Urinary bladder (tissue), 4 donors: Measurements from ENCODE around the gene SLC40A1. TPM values are rescaled to one million over a fixed set of nuclear protein-coding genes. Genes with fewer than 3 reads are reported as not detected.
A peak's percentile ranks its signal among the peaks of the same experiment; 100 is the strongest.

Experiments
- DNase-seq: peaks from one replicate; pipeline ENCODE4 v3.0.0-alpha.2; 2015; ENCODE audit errors: extremely low spot score
- H3K27ac ChIP-seq: one replicate; pipeline ENCODE4 v1.5.1; 2013; ENCODE audit warnings: low read depth, mild to moderate bottlenecking, moderate library complexity
- H3K36me3 ChIP-seq: one replicate; pipeline ENCODE4 v1.6.1; 2013; ENCODE audit warnings: mild to moderate bottlenecking, moderate library complexity; ENCODE audit not compliant: insufficient read depth
- H3K4me1 ChIP-seq: one replicate; pipeline ENCODE4 v1.6.1; 2013; ENCODE audit warnings: mild to moderate bottlenecking, moderate library complexity; ENCODE audit not compliant: insufficient read depth
- H3K4me3 ChIP-seq: one replicate; pipeline ENCODE4 v1.5.1; 2013; ENCODE audit warnings: low read depth, low read length
- WGBS: extraction: QIAGEN DNeasy Blood & Tissue Kit; methylation state at CpG from one replicate; pipeline ENCODE4 v1.1.7; 2013; 5-methylcytosine and 5-hydroxymethylcytosine counted together
- polyA plus RNA-seq: library from polyadenylated mRNA; stranded (reverse); fragments of 200-250 nt; gene quantifications from one replicate; pipeline ENCODE4 v1.2.3, GENCODE V29; 2013
- total RNA-seq: library from RNA; depleted of rRNA; stranded (reverse); fragments of >200 nt; gene quantifications from one replicate; pipeline ENCODE4 v1.2.3, GENCODE V29; 2014
- donor health status: healthy with polysubstance abuse.
- donor health status: healthy.

The SLC40A1 gene
- total and polyA plus RNA-seq, 2 donors = 33.5 to 151 TPM

DNA sequence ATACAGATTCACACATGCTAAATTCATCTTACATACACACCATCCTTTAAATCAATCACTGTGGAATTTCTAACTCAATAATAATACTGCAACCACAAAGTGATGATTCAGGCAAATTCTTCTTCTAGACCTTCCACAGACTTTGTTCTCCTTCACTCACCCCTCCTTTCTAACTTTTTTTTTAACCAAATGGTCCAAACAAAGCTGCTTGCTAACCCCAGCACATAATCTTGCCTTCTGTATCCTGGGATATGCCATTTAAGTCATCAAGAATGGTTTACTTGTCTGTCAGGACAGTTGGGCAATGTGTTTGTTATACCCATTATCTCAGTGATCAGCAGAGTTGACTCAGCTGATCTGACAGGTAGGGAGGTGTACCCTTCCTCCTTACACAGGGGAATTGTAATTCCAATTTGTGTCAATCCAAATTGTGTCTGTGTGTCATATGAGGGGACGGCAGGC lies 10.0 kb downstream of the SLC40A1 start:
- Histone ChIP-seq H3K4me1 (peaks cover 2% of the 10 kb centered on the region), H3K36me3 (peaks cover 7% of the 10 kb centered on the region), H3K4me3 (no peak overlapping the region), H3K27ac (no peak overlapping the region)
- 89% methylated on average over 1 of the region's 1 CpG for WGBS
- DNase-seq = no peak

DNA sequence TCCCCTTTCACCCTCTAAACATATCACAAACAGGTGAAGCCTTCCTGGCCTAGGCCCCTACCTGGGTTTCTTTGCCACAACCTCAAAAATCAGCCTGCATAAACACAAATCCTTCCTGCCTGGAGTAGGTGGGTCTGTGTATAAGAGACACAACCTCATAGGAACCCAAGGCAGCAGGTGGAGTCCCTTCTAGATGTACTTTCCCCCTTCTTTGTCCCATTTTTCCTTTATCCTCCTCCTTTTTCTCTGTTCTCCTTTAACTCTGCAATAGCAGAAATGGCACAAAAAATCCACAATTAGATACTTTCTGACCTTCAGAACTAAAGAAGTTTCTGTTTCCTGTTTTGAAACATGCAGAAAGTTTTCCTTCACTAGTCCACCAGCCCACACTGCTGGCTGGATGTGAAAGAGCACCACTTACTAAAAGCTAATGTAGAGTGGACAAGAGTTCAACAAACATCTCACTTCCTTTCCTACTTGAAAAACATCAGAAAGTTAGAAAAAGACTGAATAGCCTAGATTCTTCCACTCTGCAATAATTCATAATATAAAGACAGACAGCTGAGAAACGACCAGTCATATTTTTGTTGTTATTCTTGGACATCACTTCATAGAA lies 11.2 kb downstream of the SLC40A1 start:
- Histone ChIP-seq H3K36me3 (peaks cover 9% of the 10 kb centered on the region), H3K4me3 (no peak overlapping the region), H3K27ac (no peak overlapping the region), H3K4me1 (no peaks in the 10 kb centered on the region)
- no peak for DNase-seq
- WGBS = 31% methylated on average over 1 of the region's 1 CpG

DNA sequence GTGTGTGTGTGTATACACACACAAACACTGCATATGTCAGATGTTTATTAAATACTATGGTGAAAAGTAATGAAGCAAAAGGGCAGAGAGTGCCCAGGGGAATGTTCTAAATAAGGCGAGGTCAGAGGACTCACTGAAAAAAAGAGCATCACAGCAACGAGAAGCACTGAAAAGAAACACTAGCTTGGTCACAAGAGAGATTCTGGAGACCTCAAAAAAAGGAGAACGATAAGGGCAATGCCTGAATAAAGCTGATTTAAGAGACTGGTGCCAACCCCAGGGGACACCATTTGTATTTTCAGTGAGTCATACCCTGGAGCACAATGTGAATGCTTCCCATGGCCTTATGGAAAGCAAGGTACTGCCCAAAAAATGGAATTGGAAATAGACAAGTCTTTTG lies 14.5 kb downstream of the SLC40A1 start:
- Histone ChIP-seq H3K36me3 (peaks cover 6% of the 10 kb centered on the region), H3K4me3 (no peak overlapping the region), H3K4me1 (no peaks in the 10 kb centered on the region), H3K27ac (no peak overlapping the region)
- no peak for DNase-seq
- WGBS = 64% methylated on average over 3 of the region's 3 CpGs

DNA sequence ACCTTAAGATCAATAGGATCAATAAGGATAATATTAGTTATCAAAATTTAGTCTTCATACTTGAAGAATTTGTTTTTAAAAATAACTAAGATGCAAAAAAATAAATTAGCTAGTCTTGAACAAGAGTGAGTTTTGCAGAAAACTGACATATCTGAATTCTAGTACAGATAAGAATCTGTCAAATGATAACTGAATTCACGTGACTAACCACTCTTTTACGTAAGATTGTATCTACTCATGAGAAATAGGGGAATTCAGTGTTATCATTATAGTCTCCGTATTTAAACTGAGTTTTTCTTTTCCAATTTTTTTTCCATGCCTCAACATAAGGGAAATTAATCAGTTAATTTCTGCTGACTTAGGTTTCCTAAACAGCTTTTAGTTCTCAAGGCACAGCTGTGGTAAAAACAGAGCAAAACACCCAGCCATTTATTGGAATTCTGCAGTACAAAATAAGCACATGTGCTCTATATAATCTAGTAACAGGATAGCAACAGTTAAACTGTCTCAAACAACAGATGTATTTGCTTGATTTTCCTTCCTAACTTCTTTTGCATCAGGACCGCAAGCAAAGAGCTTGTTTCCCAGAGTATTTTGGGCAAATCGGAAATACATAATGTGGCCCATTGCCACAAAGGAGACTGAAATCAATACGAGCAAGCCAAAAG lies 19.1 kb downstream of the SLC40A1 start:
- Histone ChIP-seq H3K4me3 (no peak overlapping the region), H3K36me3 (peaks cover 4% of the 10 kb centered on the region), H3K4me1 (no peaks in the 10 kb centered on the region), H3K27ac (no peak overlapping the region)
- DNase-seq = peak; percentile 60
- WGBS = 32% methylated on average over 6 of the region's 6 CpGs

DNA sequence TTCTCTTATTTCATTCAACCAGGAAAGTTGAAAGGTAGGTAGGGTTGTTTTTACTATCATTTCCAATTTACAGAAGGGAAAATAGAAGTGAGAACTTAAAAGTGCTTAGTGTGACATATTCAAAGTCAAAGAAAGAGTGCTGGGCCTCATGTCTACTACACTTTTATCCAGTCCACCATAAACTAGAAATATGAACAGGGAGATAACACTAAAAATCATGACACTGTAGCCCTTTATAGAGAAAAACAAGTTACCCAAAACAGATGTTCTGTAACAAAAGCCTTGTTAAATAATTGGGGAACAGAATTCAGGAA lies 20.4 kb downstream of the SLC40A1 start:
- Histone ChIP-seq H3K4me3 (no peak overlapping the region), H3K4me1 (no peaks in the 10 kb centered on the region), H3K36me3 (peaks cover 4% of the 10 kb centered on the region), H3K27ac (no peak overlapping the region)
- DNase-seq = no peak

DNA sequence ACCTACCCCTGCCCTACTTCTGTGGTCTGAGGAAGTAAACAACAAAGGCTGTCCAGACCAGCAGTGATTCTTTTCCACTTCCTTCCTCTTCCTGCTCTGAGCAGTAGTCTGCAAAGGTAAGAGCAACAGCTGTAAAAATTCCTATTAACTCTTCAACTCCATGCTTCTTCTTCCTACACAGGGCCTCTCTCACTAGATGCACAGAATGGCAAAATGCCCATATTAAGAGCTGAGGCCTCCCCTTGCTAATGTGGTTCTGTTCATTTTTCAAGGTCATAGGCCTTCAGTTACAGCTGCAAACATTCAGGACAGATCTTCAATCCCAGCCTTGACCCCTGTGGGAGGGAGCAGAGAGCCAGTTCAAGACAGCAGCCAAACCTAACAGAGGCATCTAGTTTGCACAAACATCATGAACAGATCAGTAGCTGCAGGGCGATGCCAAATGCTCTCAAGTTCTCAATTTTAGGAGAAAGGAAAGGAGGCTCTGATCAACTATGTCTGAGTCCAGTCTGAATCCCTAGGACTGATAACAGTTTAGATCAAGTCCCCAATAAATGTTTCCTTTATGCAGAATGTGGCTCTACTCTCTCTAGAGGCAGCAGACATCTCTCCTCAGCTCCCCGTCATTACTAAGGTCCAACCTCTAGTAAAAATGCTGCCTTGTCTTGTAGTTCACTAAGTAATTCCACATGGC lies 20.9 kb downstream of the SLC40A1 start:
- no peak overlapping the region for H3K27ac ChIP-seq
- peak; percentile 87 for DNase-seq
- H3K4me3 ChIP-seq = no peak overlapping the region
- 45% methylated on average over 2 of the region's 2 CpGs for WGBS
- H3K4me1 ChIP-seq = no peaks in the 10 kb centered on the region
- peaks cover 1% of the 10 kb centered on the region for H3K36me3 ChIP-seq

DNA sequence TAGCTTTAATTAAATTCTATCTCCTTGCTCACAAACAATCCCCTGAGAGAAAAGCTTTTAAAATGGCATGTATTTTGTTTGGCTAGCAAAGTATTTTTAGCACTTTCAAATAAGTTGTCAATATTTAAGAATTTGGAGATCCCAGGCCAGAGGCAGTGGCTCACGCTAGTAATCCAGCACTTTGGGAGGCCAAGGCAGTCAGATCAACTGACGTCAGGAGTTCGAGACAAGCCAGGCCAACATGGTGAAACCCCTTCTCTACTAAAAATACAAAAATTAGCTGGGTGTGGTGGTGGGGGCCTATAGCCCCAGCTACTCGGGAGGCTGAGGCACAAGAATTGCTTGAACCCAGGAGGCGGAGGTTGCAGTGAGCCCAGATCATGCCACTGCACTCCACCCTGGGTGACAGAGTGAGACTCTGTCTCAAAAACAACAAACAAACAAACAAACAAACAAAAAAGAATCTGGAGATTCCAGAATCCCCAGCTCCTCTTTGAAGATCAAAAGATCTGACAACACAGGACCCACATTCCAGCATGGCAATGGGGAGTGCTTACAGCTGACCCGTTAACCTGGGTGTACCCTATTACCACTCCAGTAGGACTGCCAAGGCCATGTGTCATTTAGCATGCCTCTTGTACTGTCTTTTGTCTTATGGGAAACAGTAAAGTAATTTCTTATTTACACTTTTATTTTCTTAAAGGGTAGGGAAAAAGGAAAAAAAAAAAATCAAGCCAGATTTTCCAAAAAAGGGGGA lies 21.9 kb downstream of the SLC40A1 start:
- H3K27ac ChIP-seq = no peak overlapping the region

DNA sequence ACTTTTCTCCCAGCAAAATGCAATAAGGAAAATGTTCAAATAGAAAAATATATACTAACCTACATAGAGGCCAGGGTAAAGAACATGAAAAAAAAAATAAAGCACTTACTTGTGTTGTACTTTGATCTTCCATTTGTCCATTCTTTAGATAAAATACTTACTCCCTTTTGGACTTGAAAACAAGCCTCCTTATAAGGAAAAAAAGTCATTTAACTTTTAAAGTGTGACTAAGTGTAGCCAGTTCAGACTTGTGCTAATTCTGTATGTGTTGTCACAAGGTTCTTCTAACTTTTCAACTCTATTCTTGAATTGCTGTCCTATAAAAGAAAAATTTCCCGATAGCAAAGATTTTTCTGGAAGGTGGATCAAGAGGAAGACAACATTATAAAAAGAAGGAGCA lies 23.2 kb downstream of the SLC40A1 start:
- no peaks in the 10 kb centered on the region for H3K36me3 ChIP-seq
- no peaks in the 10 kb centered on the region for H3K4me1 ChIP-seq
- H3K27ac ChIP-seq = no peak overlapping the region
- WGBS = 41% methylated on average over 1 of the region's 1 CpG
- H3K4me3 ChIP-seq = no peak overlapping the region
- DNase-seq = no peak

More for the DNA sequence above, 21.9 kb downstream of the SLC40A1 start:
- no peak for DNase-seq
- no peak overlapping the region for H3K4me3 ChIP-seq
- H3K36me3 ChIP-seq = no peaks in the 10 kb centered on the region
- H3K4me1 ChIP-seq = no peaks in the 10 kb centered on the region
- 86% methylated on average over 6 of the region's 6 CpGs for WGBS

DNA sequence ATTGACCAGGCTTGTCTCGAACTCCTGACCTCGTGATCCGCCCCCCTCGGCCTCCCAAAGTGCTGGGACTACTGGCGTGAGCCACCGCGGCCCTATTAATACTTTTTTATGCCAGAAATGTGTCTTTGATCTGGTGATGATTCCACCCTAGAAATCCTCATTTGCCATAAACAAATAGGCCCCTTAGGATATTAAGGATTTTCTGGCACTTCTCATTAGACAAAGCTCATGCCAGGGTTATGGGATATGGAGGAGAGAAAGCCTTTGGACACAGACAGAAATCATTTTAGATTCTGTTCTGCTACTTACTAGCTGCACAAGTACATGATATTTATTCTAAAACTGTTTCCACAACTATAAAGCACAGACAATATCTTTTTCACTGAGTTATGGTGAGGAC lies 24.1 kb downstream of the SLC40A1 start:
- no peak for DNase-seq
- no peak overlapping the region for H3K4me3 ChIP-seq
- 84% methylated on average over 7 of the region's 7 CpGs for WGBS
- no peaks in the 10 kb centered on the region for H3K4me1 ChIP-seq
- H3K27ac ChIP-seq = no peak overlapping the region
- H3K36me3 ChIP-seq = no peaks in the 10 kb centered on the region

DNA sequence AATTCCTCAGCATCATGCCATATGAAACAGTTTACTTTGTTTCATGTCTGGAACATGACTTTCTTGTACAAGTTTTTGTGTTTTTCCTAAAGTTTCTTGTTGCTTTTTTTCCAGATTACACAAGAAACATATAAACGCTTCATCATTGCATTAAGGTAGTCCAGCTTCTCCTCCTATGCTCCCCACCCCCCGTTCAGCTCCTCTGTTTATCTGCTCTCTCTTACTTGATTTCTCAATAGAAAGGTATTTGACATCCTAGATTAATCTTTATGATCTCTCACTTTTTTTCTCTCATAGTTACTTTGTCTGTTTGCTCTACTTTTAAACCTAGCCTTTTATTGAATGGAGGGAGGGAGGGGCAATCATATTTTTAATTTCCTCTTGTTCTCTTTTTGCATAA lies 25.4 kb downstream of the SLC40A1 start:
- no peak overlapping the region for H3K4me3 ChIP-seq
- H3K27ac ChIP-seq = no peak overlapping the region
- H3K4me1 ChIP-seq = no peaks in the 10 kb centered on the region
- WGBS = 55% methylated on average over 2 of the region's 2 CpGs
- no peak for DNase-seq
- H3K36me3 ChIP-seq = no peaks in the 10 kb centered on the region

DNA sequence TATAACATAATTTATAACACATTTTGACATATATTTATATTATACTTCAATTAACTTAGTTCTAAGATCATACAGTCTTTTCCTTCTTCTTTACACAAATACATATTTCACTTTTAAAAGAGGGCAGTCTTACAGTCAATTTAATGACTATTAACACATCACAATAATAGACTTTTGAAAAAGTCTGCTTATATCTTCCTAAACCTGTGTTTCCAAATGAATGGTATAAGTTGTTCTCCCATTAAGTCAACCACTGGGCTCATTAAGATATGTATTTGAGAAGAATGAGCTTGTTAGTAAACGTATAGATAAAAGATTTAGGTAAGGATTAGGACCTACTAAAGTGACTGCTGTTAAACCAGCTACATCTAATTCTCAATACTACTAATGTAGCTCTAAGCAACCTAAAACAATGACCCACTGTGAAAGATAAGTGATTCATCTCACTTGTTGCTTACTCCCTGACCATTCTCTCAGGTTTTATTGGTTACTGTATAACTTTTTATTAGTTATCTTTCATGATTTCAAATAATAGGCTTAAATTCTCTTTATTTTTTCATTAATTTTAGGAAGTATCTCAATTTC lies 27.0 kb downstream of the SLC40A1 start:
- 49% methylated on average over 1 of the region's 1 CpG for WGBS
- Histone ChIP-seq H3K4me1 (no peaks in the 10 kb centered on the region), H3K27ac (no peak overlapping the region)

DNA sequence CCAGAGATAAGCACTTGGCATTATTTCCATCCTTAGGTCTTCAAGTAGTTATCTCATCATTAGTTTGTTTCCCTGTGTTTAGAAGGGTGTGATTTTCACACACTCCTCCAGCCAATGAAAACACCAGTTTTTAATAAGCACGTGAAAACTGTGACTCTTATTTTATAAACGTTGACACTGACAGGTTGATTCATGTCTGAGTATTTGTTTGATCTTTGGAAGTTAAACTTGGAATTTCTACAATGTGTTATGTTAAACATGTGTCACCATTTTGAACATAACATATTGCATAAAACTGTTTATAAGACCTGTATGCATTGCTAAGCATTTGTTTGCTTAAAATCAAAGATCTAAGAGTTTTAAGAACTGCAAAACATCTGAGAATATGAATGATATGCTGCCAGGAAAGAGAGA lies 27.6 kb downstream of the SLC40A1 start:
- 13% methylated on average over 2 of the region's 2 CpGs for WGBS
- DNase-seq = no peak
- H3K4me3 ChIP-seq = no peak overlapping the region
- peak overlapping the region; percentile 38 for H3K27ac ChIP-seq
- no peaks in the 10 kb centered on the region for H3K4me1 ChIP-seq
- no peaks in the 10 kb centered on the region for H3K36me3 ChIP-seq

More for the DNA sequence above, 27.0 kb downstream of the SLC40A1 start:
- Histone ChIP-seq H3K4me3 (no peak overlapping the region), H3K36me3 (no peaks in the 10 kb centered on the region)
- DNase-seq = no peak

DNA sequence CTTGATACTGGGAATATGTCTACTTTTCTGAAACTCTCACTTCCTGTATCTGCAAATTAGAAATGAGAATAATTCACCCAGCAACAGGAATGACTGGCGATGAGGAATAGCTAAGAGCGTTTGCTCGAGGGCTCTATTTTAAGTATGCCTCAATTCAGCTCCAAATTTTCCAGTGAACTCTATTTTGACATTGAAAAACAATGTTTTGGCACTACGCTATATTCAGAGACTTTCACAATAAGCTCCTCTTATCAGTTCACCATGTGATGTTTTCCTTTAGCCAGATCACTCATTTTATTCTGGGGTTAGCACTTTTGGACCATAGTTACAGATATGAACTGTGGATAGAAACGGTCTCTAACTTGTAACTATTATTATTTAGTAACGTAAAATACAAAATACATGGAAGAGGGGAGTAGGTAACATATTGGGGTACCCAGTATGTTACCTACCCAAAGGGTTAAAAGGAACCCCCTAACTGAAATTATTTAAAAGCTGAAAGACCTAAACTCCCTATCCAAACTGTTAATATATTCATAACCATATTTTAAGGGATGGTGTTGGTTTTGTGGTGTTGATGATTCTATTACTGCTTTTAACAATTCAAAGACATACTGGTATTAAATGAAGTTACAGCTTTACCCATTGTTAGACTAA lies 28.1 kb downstream of the SLC40A1 start:
- DNase-seq = no peak
- Histone ChIP-seq H3K4me1 (no peaks in the 10 kb centered on the region), H3K4me3 (no peak overlapping the region), H3K27ac (no peak overlapping the region), H3K36me3 (no peaks in the 10 kb centered on the region)
- WGBS = 14% methylated on average over 6 of the region's 6 CpGs
